ENCODE data around the gene EFCAB6.

The EFCAB6 gene

GRCh38 chr22:43504068-43504467 lies 308.0 kb downstream of the EFCAB6 start:
- DNase-seq = no peak

DNA sequence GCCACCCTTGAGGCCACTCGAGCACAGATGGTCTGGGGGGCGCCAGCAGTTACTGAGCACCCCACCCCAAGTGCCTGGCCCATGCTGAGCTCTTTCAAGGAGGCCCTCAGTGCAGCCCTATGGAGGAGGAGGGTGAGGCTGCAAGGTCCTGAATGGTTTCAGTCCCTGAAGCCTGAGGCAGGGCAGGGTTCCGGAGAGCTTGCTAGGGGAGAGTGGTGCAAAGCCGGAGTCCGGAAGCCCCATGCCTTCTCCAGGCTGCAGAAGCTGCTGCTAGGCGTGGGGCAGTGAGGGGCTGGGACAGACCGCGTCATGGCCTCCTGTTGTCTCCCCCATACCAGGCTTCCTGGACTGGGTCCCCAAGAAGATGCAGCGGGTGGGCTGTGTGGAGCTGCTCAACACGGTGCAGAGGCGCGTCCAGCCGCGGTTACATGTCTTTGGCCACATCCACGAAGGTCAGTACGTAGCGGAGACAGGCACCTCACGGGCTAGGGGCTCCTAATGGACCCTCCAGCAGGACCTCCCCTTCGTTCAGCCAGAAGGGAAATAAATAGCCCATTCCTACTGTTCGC lies 309.7 kb downstream of the EFCAB6 start:
- no peak for DNase-seq

DNA sequence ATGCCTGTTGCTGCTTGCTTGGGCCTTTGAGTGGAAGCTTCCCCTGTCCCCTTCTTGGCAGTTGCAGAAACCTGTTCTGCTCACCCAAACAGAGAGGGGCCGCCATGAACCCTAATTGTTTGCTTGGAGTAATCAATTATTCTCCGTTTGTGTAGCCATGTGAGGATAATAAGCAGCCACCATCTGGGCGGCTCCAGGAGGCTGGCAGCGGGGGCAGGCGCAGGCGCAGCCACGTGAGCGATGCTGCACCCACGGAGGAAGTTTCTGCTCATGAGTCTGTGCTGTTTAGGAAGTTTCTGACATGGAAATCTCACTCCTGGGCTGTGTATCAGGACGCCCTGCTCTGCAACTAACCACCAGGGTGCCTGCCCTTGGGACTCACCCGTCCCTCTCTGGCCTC lies 310.2 kb downstream of the EFCAB6 start:
- DNase-seq = no peak

DNA sequence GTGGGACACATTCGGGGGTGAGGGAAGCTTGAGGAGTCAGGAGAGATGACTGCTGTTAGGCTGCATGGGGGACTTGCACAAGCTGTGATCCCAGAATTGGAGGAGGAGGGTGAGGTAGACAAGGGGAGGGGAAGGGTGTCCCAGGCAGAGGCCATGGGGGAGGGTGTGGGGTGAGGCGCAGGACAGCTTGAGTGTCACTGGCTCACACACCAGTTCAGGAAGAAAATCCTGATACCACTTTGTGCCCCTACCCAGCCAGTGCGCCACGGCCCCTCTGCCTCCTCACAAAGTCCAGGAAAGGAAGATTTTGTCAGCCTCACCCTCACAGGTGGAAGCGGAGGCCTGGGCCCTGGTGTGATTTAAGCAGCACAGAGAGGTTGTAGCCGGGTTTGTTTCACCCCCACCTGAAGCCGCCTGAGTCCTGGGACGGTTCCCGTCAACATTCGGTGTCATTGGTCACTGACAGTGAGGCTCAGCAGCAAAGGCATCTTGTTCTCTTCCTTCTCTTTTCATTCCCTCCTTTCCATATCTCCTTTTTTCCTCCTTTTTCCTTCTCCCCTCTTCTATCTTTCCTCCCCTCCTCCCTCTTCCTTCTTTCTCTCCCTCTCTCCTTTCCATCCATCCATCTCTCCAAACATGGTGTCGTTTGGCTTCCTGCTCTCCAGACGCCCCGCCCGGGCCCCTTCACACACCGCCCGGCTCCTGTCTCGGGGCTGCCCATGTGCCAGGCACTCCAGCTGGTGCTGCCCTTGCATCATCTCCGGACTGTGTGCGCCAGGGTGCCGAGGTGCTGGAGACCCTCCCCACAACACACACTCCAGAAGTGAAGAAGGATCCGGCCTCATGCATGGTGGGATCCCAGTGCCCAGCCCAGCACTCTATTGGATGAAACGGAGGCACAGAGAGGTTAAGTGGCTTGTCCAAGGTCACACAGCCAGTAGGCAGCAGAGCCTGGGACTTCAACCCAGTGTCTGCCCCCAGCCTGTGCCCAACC lies 311.0 kb downstream of the EFCAB6 start:
- no peak for DNase-seq

DNA sequence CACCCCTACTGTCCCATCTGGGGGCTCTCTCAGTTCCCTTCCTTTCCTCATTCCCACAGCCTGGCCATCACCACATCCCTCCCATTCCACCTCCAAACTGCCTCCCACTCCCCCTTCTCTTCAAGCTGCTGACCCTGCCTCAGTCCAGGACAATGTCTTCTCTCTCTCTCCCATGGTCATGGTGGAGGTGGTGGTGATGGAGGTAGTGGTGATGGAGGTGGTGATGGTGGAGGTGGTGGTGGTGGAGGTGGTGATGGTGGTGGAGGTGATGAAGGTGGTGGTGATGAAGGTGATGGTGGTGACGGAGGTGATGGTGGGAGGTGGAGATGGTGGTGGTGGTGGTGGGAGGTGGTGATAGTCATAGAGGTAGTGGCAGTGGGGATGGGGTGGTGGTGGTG lies 313.2 kb downstream of the EFCAB6 start:
- no peak for DNase-seq

DNA sequence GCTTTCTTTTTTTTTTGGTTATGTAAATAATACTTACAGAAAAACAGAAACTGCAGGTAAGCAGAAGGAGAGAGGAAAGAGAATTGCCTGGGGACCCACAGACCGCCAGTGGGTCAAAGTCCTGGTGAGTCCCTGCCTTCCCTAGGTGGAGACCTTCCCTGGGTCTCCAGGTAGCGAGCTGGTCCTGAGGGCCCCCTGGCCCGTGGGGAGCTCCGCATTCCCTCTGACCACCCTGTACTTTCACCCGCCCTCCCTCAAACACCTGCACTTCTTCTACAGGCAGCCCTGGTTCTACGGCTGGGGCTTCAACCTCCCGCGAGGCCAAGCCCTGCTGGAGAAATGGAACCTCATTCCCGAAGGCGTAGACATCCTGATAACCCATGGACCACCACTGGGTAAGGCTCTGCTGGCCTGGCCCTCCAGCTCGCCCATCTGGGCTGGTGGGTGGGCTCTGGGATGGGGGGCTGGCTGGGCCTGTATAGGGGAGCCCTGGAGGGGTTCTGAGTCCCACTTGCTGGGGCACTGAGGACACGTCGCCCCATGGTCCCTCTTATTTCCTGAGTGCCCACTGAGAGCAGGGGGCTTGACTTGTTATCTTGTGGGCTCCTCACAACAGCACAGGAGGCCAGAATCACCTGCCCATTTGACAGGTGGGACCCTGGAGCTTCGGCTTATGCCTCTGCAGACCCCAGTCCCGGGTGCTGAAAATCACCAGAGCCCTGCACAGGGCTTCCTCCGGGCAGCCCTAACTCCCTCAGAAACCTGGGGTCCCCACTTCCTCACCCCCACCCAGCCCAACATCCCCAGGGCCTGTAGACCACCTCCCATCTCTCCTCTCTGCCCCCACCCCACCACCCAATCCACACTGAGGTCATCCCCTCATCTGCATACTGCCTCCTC lies 313.9 kb downstream of the EFCAB6 start:
- DNase-seq = no peak

- DNase-seq = no peak
Measured at GRCh38 chr22:43493297-43493696, 318.8 kb downstream of the EFCAB6 start.

DNA sequence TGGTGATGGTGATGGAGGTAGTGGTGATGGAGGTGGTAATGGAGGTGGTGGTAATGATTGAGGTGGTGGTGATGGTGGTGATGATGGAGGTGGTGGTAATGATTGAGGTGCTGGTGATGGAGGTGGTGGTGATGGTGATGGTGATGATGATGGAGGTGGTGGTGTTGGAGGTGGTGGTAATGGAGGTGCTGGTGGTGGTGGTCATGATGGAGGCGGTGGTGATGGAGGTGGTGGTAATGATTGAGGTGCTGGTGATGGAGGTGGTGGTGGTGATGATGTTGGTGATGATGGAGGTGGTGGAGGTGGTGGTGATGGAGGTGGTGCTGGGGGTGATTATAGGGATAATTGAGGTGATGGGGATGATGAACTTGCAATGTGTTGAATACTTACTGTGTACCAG lies 320.4 kb downstream of the EFCAB6 start:
- no peak for DNase-seq

GRCh38 chr22:43491177-43491576 lies 320.9 kb downstream of the EFCAB6 start:
- no peak for DNase-seq

DNA sequence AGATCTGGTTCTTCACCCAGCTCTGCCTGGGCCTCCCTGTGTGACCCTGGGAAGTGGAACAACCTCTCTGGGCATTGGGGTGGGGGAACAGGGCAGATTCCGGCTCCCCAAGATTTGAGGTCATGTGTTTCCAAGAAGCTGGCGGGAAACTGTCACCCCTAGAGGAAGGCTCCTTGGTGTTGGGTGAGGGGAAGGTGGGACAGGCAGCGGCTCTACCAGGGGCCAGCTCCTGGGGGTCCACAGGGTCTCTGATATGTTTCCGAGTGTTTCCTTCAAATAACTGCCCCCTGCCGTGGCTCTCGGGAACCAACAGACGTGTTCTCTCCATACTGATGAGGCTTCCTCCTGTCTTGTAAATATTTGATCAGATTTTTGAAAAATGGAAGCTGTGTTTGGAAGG lies 321.8 kb downstream of the EFCAB6 start:
- no peak for DNase-seq

GRCh38 chr22:43488937-43489336 lies 323.2 kb downstream of the EFCAB6 start:
- no peak for DNase-seq

- DNase-seq = no peak
Measured at GRCh38 chr22:43488031-43488866, 323.9 kb downstream of the EFCAB6 start.

DNA sequence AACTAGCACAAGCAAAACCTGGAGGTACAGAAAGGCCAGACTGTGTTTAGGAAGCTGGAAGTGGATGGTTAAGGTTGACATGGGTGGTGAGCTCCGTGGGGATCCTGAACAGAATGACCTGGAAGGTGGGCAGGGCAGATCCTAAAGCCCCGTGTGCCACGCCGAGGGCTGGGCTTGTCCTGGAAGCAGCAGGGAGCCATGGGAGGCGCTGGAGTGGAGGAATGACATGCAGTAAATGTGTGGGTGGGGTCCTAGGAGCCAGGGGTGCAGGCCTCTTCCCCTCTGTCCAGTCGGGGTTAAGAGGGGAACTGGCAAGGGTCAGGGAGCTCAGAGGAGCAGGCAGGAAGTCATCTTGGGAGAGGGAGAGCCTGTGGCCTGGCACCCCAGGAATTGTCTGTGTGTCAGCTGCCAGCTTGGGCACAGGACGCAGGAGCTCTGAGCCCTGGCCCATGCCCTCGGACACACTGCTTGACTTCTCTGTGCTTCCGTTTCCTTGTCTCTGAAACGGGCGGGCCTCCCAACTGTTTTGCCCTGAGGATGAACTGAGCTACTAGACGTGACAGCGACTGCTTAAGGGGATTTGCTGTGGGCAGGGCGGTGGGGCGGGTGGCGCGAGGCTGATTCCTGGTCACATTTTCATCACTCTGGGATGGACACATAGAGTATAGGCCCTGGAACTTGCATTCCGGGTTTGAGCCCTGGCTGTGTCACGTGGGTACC lies 324.6 kb downstream of the EFCAB6 start:
- no peak for DNase-seq

DNA sequence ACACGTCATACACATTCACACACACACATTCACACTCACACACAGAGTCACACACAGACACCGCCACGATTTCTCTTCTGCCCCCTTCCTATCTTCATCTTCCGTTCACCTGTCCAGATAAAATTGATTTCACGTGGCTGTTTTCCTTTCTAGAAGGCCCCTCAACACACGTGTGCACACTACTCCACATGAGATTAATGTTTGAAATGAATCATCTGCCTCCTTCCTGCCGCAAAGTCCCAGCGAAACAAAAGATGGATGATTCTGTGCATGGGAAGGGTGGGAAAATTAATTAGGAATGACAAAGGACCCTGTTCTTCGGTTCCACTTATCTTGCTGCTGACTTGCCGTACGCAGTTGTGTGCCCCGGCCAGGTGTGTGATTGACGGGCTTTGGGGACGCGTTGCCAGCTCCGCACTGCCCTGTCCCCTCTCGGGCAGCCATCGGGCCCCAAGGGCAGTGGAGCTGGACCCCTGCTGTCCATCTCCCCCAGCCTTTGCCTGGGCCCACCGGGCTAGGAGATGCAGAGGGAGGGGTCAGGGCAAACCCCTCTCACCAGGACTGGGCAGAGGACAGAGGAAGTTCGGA lies 326.5 kb downstream of the EFCAB6 start:
- DNase-seq = no peak

DNA sequence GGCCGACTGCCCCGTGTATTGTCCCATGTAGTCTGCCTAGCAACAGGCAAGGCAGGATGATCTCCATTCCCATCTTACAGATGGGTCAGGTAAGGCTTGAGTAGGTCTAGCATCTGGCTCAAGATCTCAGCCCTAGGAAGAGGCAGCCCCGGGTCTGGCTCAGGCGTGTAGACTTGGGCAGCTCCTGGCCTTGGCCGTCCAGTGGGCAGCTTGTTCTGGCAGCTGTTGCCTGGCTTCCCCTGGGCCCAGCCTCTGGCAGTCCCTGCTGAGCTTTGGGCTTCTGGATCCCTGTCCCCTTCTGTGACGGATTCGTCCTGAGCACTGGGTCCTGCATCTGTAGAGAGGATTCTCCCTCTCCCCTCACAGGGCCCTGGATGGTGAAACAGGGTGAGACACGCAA lies 327.9 kb downstream of the EFCAB6 start:
- DNase-seq = no peak

GRCh38 chr22:43483669-43484068 lies 328.4 kb downstream of the EFCAB6 start:
- DNase-seq = no peak

GRCh38 chr22:43483266-43483665 lies 328.8 kb downstream of the EFCAB6 start:
- no peak for DNase-seq

- DNase-seq = no peak
Measured at GRCh38 chr22:43482318-43482625, 329.8 kb downstream of the EFCAB6 start.

GRCh38 chr22:43481568-43482317 lies 330.4 kb downstream of the EFCAB6 start:
- no peak for DNase-seq

- DNase-seq = no peak
Measured at GRCh38 chr22:43479962-43480361, 332.1 kb downstream of the EFCAB6 start.

Measured in right kidney (tissue), 1 donor.